ENCODE measurements around the gene KANSL1L.

KANSL1L gene

DNA sequence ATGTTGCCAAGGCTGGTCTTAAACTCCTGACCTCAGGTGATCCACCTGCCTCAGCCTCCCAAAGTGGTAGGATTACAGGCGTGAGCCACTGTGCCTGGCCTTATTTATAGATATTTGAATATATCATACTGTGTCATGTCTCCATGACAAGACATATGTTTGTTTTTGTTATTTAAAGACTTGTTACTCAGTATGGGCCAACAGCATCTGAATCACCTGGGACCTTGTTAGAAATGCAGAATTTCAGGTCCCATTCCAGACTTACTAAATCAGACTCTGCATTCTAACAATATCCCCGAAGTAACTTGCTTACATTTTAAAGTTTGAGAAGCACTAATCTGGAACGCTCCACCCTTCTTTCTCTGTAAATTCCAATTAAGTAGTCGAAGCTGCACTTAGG is 135.5 kb downstream of the KANSL1L start:
- Histone ChIP-seq H3K4me1 (ENCODE audit: control insufficient read depth in 1 of 2, insufficient read depth in 1 of 2, low read depth in 1 of 2, low read length in 1 of 2) (no peaks in the 10 kb centered on the region), H3K27me3 (no peaks in the 10 kb centered on the region), H3K9me3 (no peaks in the 10 kb centered on the region), H3K27ac (no peak overlapping the region), H3K36me3 (peaks cover 35% of the 10 kb centered on the region), H3K4me3 (ENCODE audit: low read depth in 1 of 2, low read length in 1 of 2) (no peak overlapping the region)
- TF ChIP-seq, protein P1, sequence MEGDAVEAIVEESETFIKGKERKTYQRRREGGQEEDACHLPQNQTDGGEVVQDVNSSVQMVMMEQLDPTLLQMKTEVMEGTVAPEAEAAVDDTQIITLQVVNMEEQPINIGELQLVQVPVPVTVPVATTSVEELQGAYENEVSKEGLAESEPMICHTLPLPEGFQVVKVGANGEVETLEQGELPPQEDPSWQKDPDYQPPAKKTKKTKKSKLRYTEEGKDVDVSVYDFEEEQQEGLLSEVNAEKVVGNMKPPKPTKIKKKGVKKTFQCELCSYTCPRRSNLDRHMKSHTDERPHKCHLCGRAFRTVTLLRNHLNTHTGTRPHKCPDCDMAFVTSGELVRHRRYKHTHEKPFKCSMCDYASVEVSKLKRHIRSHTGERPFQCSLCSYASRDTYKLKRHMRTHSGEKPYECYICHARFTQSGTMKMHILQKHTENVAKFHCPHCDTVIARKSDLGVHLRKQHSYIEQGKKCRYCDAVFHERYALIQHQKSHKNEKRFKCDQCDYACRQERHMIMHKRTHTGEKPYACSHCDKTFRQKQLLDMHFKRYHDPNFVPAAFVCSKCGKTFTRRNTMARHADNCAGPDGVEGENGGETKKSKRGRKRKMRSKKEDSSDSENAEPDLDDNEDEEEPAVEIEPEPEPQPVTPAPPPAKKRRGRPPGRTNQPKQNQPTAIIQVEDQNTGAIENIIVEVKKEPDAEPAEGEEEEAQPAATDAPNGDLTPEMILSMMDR (IDR thresholded peaks at IDR 0.05) = no peak

DNA sequence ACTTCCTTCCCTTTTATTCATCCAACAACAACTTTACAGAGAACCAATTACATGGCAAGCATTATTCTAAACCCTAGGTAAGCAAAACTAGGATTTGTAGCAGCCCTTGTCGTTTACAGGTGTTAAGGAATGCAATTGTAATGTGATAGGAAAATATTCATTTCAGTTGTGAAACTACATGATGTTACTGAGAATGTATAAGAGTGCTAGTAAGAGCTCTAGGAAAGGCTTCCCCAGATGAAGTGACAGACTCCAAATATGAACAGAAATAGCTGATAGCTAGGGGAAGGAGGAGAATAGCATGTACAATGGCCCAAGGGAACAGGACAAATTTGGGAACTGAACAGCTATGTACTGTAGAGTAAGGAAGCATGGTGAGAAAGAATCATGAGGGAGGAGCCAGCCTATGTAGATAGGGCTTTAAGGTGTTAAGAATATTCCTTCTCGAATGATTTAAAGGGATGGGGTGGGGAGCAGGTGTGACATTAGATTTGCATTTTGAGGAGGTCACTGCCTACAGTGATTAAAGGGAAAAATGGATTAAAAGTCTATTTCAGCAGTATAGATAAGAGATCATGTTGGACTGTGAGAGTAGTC is 137.0 kb downstream of the KANSL1L start:
- Histone ChIP-seq H3K4me1 (ENCODE audit: control insufficient read depth in 1 of 2, insufficient read depth in 1 of 2, low read depth in 1 of 2, low read length in 1 of 2) (no peaks in the 10 kb centered on the region), H3K9me3 (no peaks in the 10 kb centered on the region), H3K27me3 (no peaks in the 10 kb centered on the region), H3K36me3 (peaks cover 28% of the 10 kb centered on the region), H3K27ac (no peak overlapping the region), H3K4me3 (ENCODE audit: low read depth in 1 of 2, low read length in 1 of 2) (no peak overlapping the region)
- TF ChIP-seq, protein P1 (IDR thresholded peaks at IDR 0.05) = no peak

DNA sequence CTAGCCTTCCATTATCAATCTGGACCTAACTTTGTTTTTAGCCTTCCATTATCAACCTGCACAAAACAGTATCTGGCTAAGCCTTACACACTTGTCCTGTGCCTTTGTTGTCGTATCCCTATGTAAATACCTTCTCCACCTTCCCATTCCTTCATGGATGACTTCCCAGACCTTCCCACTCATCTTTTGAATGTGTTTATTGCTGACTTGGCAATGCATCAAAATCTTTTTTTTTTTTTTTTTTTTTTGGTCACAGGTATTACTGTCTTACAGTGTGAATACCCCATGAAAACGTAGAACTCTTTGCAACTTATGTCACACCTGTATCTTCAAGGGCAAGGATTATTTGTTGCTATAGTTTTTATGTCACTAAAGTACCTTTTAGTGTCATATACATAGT is 143.0 kb downstream of the KANSL1L start:
- no peaks in the 10 kb centered on the region for H3K9me3 ChIP-seq
- H3K36me3 ChIP-seq = peaks cover 55% of the 10 kb centered on the region
- H3K27ac ChIP-seq = no peak overlapping the region
- TF ChIP-seq, protein P1 (IDR thresholded peaks at IDR 0.05) = no peak
- H3K27me3 ChIP-seq = no peaks in the 10 kb centered on the region
- H3K4me1 ChIP-seq (ENCODE audit: control insufficient read depth in 1 of 2, insufficient read depth in 1 of 2, low read depth in 1 of 2, low read length in 1 of 2) = no peaks in the 10 kb centered on the region
- H3K4me3 ChIP-seq (ENCODE audit: low read depth in 1 of 2, low read length in 1 of 2) = no peak overlapping the region

DNA sequence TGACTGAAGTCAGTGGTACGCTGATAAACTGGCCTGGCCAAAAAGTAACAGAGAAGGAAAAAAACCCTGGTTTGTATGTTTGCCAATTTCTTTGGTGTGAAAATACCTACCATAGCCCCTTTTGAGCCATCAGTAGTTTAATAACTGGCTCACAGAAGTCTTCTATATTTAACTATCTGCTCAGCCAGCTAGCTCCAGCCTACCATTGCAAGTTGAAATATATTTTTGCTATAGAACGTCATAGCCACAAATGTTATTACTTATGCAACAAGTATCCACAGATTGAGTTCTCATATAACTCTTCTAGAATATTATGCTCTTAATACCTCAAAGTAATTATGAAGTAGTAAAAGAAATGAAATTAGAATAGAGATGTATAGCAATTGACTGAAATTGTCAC is 143.6 kb downstream of the KANSL1L start:
- Histone ChIP-seq H3K9me3 (no peaks in the 10 kb centered on the region), H3K4me3 (ENCODE audit: low read depth in 1 of 2, low read length in 1 of 2) (no peak overlapping the region), H3K4me1 (ENCODE audit: control insufficient read depth in 1 of 2, insufficient read depth in 1 of 2, low read depth in 1 of 2, low read length in 1 of 2) (no peaks in the 10 kb centered on the region), H3K36me3 (peaks cover 61% of the 10 kb centered on the region), H3K27me3 (no peaks in the 10 kb centered on the region), H3K27ac (no peak overlapping the region)
- TF ChIP-seq, protein P1 (IDR thresholded peaks at IDR 0.05) = no peak

DNA sequence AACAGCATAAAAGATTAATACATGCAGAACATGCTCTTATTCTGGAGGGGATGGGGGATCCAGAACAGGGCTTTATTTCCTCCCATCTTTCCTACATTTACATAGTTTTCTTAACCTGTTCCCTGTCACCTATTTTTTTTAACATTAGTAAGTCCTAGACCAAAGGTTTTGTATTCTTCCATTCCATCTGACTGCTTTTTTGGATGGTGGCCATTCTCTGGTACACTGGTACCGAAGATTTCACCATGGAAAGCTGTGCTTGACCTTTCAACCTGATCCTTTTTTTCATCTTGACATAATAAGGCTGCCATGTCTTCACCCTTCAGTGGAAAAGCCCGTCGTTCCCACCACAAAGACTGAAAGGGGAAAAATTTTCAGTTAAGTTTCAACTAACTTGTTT is 148.4 kb downstream of the KANSL1L start:
- Histone ChIP-seq H3K27me3 (no peaks in the 10 kb centered on the region), H3K4me3 (ENCODE audit: low read depth in 1 of 2, low read length in 1 of 2) (no peak overlapping the region), H3K4me1 (ENCODE audit: control insufficient read depth in 1 of 2, insufficient read depth in 1 of 2, low read depth in 1 of 2, low read length in 1 of 2) (no peaks in the 10 kb centered on the region), H3K36me3 (peaks cover 85% of the 10 kb centered on the region), H3K27ac (no peak overlapping the region), H3K9me3 (no peaks in the 10 kb centered on the region)
- TF ChIP-seq, protein P1 (IDR thresholded peaks at IDR 0.05) = no peak

DNA sequence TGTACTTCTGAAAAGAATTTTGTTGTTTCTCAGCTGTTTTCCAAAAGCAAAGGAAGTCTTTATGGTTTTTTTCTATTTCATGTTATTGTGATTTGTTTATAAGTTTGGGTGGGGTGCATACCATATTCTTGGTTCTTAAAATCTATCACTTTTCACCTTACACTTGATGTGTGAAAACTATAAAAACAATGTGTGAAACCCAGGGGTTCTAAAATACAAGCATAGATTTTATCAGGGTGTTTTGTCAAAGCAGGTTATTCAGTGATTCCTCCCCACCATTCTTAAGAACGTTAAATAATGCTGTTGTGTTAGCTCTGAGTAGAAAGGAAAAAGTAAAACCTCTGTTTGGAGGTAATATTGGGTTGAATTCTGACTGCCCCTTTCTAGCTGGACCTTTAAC is 151.1 kb downstream of the KANSL1L start:
- TF ChIP-seq, protein P1 (IDR thresholded peaks at IDR 0.05) = no peak
- H3K9me3 ChIP-seq = no peaks in the 10 kb centered on the region
- peaks cover 94% of the 10 kb centered on the region for H3K36me3 ChIP-seq
- H3K27me3 ChIP-seq = no peaks in the 10 kb centered on the region
- no peak overlapping the region for H3K4me3 ChIP-seq (ENCODE audit: low read depth in 1 of 2, low read length in 1 of 2)
- H3K4me1 ChIP-seq (ENCODE audit: control insufficient read depth in 1 of 2, insufficient read depth in 1 of 2, low read depth in 1 of 2, low read length in 1 of 2) = no peaks in the 10 kb centered on the region
- H3K27ac ChIP-seq = no peak overlapping the region

Measured in neutrophil (primary cell).